K562 (cell line): ENCODE results near the gene ADGRB2. TPM values are rescaled to one million over a fixed set of nuclear protein-coding genes. Genes with fewer than 3 reads are reported as not detected.
A peak's percentile ranks its signal among the peaks of the same experiment; 100 is the strongest.

Source experiments
- ARID2 ChIP-seq: fragments of 450-650 bp; IDR thresholded peaks from 2 replicates; pipeline ENCODE4 v1.6.1; 2017; ENCODE audit warnings: antibody characterized with exemption, mild to moderate bottlenecking
- BMI1 ChIP-seq: fragments of 150-350 bp; IDR thresholded peaks from 2 replicates; pipeline ENCODE4 v1.6.1; 2014; ENCODE audit warnings: low read length
- CEBPG ChIP-seq, 3 experiments: fragments of 200-800 bp in 1 of 3; sonication (Bioruptor generic) in 1 of 3; sonication (generic) in 1 of 3; formaldehyde crosslinking in 1 of 3; IDR thresholded peaks in 2 of 3; conservative IDR thresholded peaks in 1 of 3; 2 replicates each; pipeline versions ENCODE4 v1.6.1 to v1.8.0; 2016 to 2022; ENCODE audit warnings: missing compliant biosample characterization in 2 of 3, missing genetic modification characterization in 2 of 3, mild to moderate bottlenecking in 1 of 3, missing genetic modification reagents in 1 of 3
- CTCF ChIP-seq, 3 experiments: IDR thresholded peaks in 2 of 3; conservative IDR thresholded peaks in 1 of 3; 2 replicates each; pipeline ENCODE4 v1.5.1; 2011 to 2012; ENCODE audit warnings: low read length in 3 of 3, mild to moderate bottlenecking in 3 of 3, control low read depth in 2 of 3, improper control_type of control experiment in 1 of 3, inconsistent platforms in 1 of 3, low read depth in 1 of 3, mixed read lengths in 1 of 3, moderate library complexity in 1 of 3; ENCODE audit not compliant: insufficient read depth in 2 of 3
- ESRRB ChIP-seq: fragments of 250-450 bp; sonication (Bioruptor Pico); IDR thresholded peaks from 2 replicates; pipeline ENCODE4 v1.5.0; 2020; ENCODE audit warnings: mild to moderate bottlenecking, moderate library complexity, borderline replicate concordance
- FOXA3 ChIP-seq, 2 experiments: fragments of 450-650 bp in 1 of 2; sonication (generic) in 1 of 2; formaldehyde crosslinking; IDR thresholded peaks in 1 of 2; conservative IDR thresholded peaks in 1 of 2; 2 replicates each; pipeline versions ENCODE4 v1.4.0 to v1.8.0; 2020 to 2022; ENCODE audit warnings: mild to moderate bottlenecking in 2 of 2, missing genetic modification reagents in 1 of 2
- ILF3 ChIP-seq: fragments of 450-650 bp; IDR thresholded peaks from 2 replicates; pipeline ENCODE4 v1.6.1; 2018; ENCODE audit warnings: antibody characterized with exemption, mild to moderate bottlenecking, moderate library complexity, borderline replicate concordance
- MEIS2 ChIP-seq: fragments of 450-650 bp; IDR thresholded peaks from 2 replicates; pipeline ENCODE4 v1.6.1; 2014; ENCODE audit warnings: mild to moderate bottlenecking; ENCODE audit not compliant: partially characterized antibody
- NFRKB ChIP-seq: fragments of 450-650 bp; IDR thresholded peaks from 2 replicates; pipeline ENCODE4 v1.6.1; 2016; ENCODE audit warnings: low read depth
- RAD21 ChIP-seq, 2 experiments: fragments of 250-450 bp in 1 of 2; fragments of 450-650 bp in 1 of 2; sonication (Bioruptor Pico) in 1 of 2; formaldehyde crosslinking in 1 of 2; IDR thresholded peaks in 1 of 2; conservative IDR thresholded peaks in 1 of 2; 2 replicates each; pipeline versions ENCODE4 v1.4.0 to v1.8.0; 2020 to 2022; ENCODE audit warnings: mild to moderate bottlenecking in 2 of 2, moderate library complexity in 1 of 2
- ZNF696 ChIP-seq: fragments of 250-450 bp; sonication (Bioruptor Pico); conservative IDR thresholded peaks from 2 replicates; pipeline ENCODE4 v1.4.0; 2020; ENCODE audit warnings: mild to moderate bottlenecking, moderate library complexity
- polyA plus RNA-seq, 8 experiments: library from polyadenylated mRNA; depleted of rRNA in 4 of 8; stranded (reverse) in 5 of 8; unstranded in 3 of 8; fragments of >200 nt; fragmentation: Nextera tagmentation in 2 of 8; fragmentation: Illumina TruSeq in 1 of 8; extraction: Ambion mirVana in 2 of 8; extraction: Trizol in 1 of 8; gene quantifications; 2 replicates each; pipeline versions ENCODE4 v1.2.1 to v1.2.3, GENCODE V29; 2011 to 2014; ENCODE audit warnings: inconsistent platforms in 1 of 8, missing spikeins in 1 of 8
- total RNA-seq, 7 experiments: library from RNA; depleted of rRNA in 6 of 7; stranded (reverse); fragments of >200 nt in 6 of 7; fragmentation: Illumina TruSeq in 2 of 7; extraction: Trizol in 2 of 7; gene quantifications; 2 replicates each; pipeline versions ENCODE4 v1.2.1 to v1.2.3, GENCODE V29; 2011 to 2021; ENCODE audit warnings: low replicate concordance in 1 of 7
- TF ChIP-seq, protein P1 (sequence below): fragments of 200-800 bp; sonication (Bioruptor generic); IDR thresholded peaks from 2 replicates; pipeline ENCODE4 v1.6.1; 2017; ENCODE audit warnings: missing genetic modification characterization, missing compliant biosample characterization

ADGRB2 gene
- total and polyA plus RNA-seq, 9 of the 15 experiments (the other 6 are each of a cell fraction or from before 2014, with no cell fraction given) = 0.04 to 0.23 (median 0.20) TPM; not detected in 2

DNA sequence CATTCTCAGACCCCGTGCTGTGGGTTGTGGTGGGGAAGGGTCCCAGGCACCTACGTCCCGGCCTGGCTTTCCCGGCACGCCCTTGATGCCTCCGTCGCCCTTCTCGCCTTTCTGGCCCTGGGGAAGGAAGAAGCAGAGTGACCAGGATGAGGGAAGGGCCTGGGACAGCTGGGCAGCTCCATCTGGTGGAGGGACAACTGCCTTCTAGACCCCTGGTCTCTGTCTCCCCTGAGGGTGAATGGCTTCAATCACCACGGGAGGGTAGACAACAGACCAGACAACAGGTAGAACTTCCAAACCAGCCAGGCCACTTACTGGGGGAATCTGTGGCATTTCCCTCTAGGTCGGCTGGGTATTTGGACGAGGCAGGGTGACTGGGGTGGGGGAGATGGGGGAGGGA, 72.2 kb downstream of the ADGRB2 start (continued):
- TF ChIP-seq CEBPG (CRISPR knock-in tag; IDR thresholded peaks at IDR 0.05) (no peak), CEBPG (tag; conservative IDR thresholded peaks at IDR 0.05 in 1 of 2, IDR thresholded peaks at IDR 0.05 in 1 of 2) (no peak), ARID2 (no peak), CTCF (IDR thresholded peaks at IDR 0.05 in 2 of 3, conservative IDR thresholded peaks at IDR 0.05 in 1 of 3; ENCODE audit: insufficient read depth in 2 of 3, low read depth in 1 of 3, low read length in 3 of 3) (peak; percentile 22 to 39 (median 33); a peak in 4 of 6 replicates), BMI1 (no peak), RAD21 (CRISPR knock-in tag; conservative IDR thresholded peaks at IDR 0.05 in 1 of 2, IDR thresholded peaks at IDR 0.05 in 1 of 2) (peak in 1 of 2 experiments; percentile 40; a peak in 2 of 4 replicates), ZNF696 (CRISPR knock-in tag) (no peak), ILF3 (no peak), NFRKB (no peak), FOXA3 (CRISPR knock-in tag; conservative IDR thresholded peaks at IDR 0.05 in 1 of 2, IDR thresholded peaks at IDR 0.05 in 1 of 2) (no peak), MEIS2 (no peak), ESRRB (CRISPR knock-in tag) (no peak)
- TF ChIP-seq, protein P1, sequence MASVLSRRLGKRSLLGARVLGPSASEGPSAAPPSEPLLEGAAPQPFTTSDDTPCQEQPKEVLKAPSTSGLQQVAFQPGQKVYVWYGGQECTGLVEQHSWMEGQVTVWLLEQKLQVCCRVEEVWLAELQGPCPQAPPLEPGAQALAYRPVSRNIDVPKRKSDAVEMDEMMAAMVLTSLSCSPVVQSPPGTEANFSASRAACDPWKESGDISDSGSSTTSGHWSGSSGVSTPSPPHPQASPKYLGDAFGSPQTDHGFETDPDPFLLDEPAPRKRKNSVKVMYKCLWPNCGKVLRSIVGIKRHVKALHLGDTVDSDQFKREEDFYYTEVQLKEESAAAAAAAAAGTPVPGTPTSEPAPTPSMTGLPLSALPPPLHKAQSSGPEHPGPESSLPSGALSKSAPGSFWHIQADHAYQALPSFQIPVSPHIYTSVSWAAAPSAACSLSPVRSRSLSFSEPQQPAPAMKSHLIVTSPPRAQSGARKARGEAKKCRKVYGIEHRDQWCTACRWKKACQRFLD (CRISPR knock-in tag) = no peak
